Fibroblast of villous mesenchyme (primary cell): Measurements from ENCODE around the gene SORBS1. TPM values are rescaled to one million over a fixed set of nuclear protein-coding genes. Genes with fewer than 3 reads are reported as not detected.
"Not testable (repeated sequence)": the region's sequence is repeated elsewhere in the genome, so short reads cannot be mapped to it uniquely, and the experiment has no call there.

Experiments used
- DNase-seq: peaks from one replicate; pipeline ENCODE4 v3.0.0-alpha.2; 2010; ENCODE audit warnings: low read depth
- H3K4me3 ChIP-seq: 2 replicates; pipeline ENCODE4 v1.5.1; 2011; ENCODE audit warnings: low read depth, mild to moderate bottlenecking, low read length
- CTCF ChIP-seq: IDR thresholded peaks from 2 replicates; pipeline ENCODE4 v1.5.1; 2012; ENCODE audit warnings: low read depth, mild to moderate bottlenecking, low read length; ENCODE audit not compliant: insufficient read depth
- total RNA-seq: library from RNA; depleted of rRNA; stranded (reverse); fragments of >200 nt; gene quantifications from 2 replicates; pipeline ENCODE4 v1.2.3, GENCODE V29; 2012

Gene SORBS1
- total RNA-seq, 1 donor, result 8.2 TPM

GRCh38 chr10:95474228-95475002 lies 86.8 kb downstream of the SORBS1 start:
- TF ChIP-seq CTCF, result no peak
- DNase-seq, result peak; percentile 59
- no peak overlapping the region for H3K4me3 ChIP-seq

- TF ChIP-seq CTCF, result no peak
- DNase-seq, result no peak
- no peak overlapping the region for H3K4me3 ChIP-seq
Measured at GRCh38 chr10:95472304-95473088, 88.7 kb downstream of the SORBS1 start.

- no peak for DNase-seq
- H3K4me3 ChIP-seq, result no peak overlapping the region
- no peak for TF ChIP-seq CTCF
Measured at GRCh38 chr10:95469676-95470075, 91.5 kb downstream of the SORBS1 start.

GRCh38 chr10:95469251-95469650 lies 91.9 kb downstream of the SORBS1 start:
- DNase-seq, result no peak
- no peak for TF ChIP-seq CTCF
- H3K4me3 ChIP-seq, result no peak overlapping the region

GRCh38 chr10:95467642-95468041 lies 93.5 kb downstream of the SORBS1 start:
- not testable (repeated sequence) for H3K4me3 ChIP-seq, DNase-seq

GRCh38 chr10:95467162-95467599 lies 94.0 kb downstream of the SORBS1 start:
- DNase-seq, result peak; percentile 66
- no peak overlapping the region for H3K4me3 ChIP-seq
- peak; percentile 3 for TF ChIP-seq CTCF

- DNase-seq, result no peak
- no peak for TF ChIP-seq CTCF
- H3K4me3 ChIP-seq, result no peak overlapping the region
Measured at GRCh38 chr10:95466436-95466835, 94.7 kb downstream of the SORBS1 start.
